Spinal cord (tissue), 10 donors: ENCODE results near the gene C1QTNF12. TPM values are rescaled to one million over a fixed set of nuclear protein-coding genes. Genes with fewer than 3 reads are reported as not detected.
"Not testable (repeated sequence)": the region's sequence is repeated elsewhere in the genome, so short reads cannot be mapped to it uniquely, and the experiment has no call there.

Experiments used
- DNase-seq, 6 donors: peaks; one replicate each; pipeline versions ENCODE4 v3.0.0 to v3.0.0-alpha.2; 2013 to 2015; ENCODE audit warnings: low spot score in 6 of 6, low read depth in 4 of 6
- H3K27ac ChIP-seq: one replicate; pipeline ENCODE4 v1.5.1; 2013; ENCODE audit warnings: low read depth, low read length, control low read depth
- H3K27me3 ChIP-seq: one replicate; pipeline ENCODE4 v1.6.1; 2013; ENCODE audit warnings: low read length; ENCODE audit not compliant: control insufficient read depth, insufficient read depth
- H3K36me3 ChIP-seq: one replicate; pipeline ENCODE4 v1.6.1; 2013; ENCODE audit warnings: low read length; ENCODE audit not compliant: control insufficient read depth, insufficient read depth
- H3K4me1 ChIP-seq: one replicate; pipeline ENCODE4 v1.6.1; 2013; ENCODE audit warnings: low read length; ENCODE audit not compliant: control insufficient read depth, insufficient read depth
- H3K4me3 ChIP-seq: one replicate; pipeline ENCODE4 v1.5.1; 2013; ENCODE audit warnings: low read depth, low read length, control low read depth
- H3K9me3 ChIP-seq: one replicate; pipeline ENCODE4 v1.6.1; 2013; ENCODE audit warnings: low read length; ENCODE audit not compliant: control insufficient read depth, insufficient read depth
- WGBS: methylation state at CpG from one replicate; pipeline ENCODE4 v1.1.5; 2013; ENCODE audit warnings: missing lambda C conversion rate; ENCODE audit not compliant: insufficient coverage; 5-methylcytosine and 5-hydroxymethylcytosine counted together
- polyA plus RNA-seq, 2 donors: library from polyadenylated mRNA; unstranded; fragments of 120-200 nt; gene quantifications; one replicate each; pipeline ENCODE4 v1.2.1, GENCODE V29; 2013; ENCODE audit not compliant: insufficient read length in 2 of 2
- total RNA-seq, 2 donors: library from RNA; depleted of rRNA in 1 of 2; stranded (reverse); fragments of 120-200 nt in 1 of 2; fragments of >200 nt in 1 of 2; gene quantifications; one replicate each; pipeline versions ENCODE4 v1.2.3 to v1.2.4, GENCODE V29; 2013 to 2014
- donor health status: healthy.

C1QTNF12 gene
- total and polyA plus RNA-seq, 4 donors, result 1.4 to 10.4 (median 4.2) TPM

DNA sequence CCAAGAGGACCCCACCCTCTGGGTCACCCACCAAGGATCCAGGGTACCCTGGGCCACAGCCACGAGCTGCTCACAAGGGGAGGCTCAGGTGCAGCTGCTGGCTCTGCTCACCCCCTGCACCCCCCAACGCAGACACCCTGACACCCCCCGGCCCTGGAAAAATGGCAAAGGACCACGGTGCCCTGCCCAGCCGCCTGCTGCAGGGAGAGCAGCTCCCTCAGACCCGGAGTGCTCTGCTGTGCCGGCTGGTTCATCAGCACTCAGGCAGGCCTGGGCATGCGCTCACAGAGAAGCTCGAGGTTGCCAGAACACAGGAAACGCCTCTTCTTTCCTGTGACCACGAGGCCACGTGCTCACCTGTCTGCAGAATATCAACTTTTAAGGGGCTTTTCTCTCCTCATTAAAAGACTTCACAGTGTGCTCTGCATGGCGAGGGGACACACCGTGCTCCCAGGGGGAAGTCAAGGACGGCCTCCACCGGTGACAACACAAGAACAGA, 4.3 kb upstream of the C1QTNF12 start:
- H3K27me3 ChIP-seq, result peaks cover 18% of the 10 kb centered on the region
- WGBS, result 85% methylated on average over 15 of the region's 16 CpGs
- no peak for DNase-seq
- H3K27ac ChIP-seq, result no peak overlapping the region
- H3K4me1 ChIP-seq, result no peaks in the 10 kb centered on the region
- no peaks in the 10 kb centered on the region for H3K9me3 ChIP-seq
- H3K36me3 ChIP-seq, result peaks cover 45% of the 10 kb centered on the region
- H3K4me3 ChIP-seq, result no peak overlapping the region

DNA sequence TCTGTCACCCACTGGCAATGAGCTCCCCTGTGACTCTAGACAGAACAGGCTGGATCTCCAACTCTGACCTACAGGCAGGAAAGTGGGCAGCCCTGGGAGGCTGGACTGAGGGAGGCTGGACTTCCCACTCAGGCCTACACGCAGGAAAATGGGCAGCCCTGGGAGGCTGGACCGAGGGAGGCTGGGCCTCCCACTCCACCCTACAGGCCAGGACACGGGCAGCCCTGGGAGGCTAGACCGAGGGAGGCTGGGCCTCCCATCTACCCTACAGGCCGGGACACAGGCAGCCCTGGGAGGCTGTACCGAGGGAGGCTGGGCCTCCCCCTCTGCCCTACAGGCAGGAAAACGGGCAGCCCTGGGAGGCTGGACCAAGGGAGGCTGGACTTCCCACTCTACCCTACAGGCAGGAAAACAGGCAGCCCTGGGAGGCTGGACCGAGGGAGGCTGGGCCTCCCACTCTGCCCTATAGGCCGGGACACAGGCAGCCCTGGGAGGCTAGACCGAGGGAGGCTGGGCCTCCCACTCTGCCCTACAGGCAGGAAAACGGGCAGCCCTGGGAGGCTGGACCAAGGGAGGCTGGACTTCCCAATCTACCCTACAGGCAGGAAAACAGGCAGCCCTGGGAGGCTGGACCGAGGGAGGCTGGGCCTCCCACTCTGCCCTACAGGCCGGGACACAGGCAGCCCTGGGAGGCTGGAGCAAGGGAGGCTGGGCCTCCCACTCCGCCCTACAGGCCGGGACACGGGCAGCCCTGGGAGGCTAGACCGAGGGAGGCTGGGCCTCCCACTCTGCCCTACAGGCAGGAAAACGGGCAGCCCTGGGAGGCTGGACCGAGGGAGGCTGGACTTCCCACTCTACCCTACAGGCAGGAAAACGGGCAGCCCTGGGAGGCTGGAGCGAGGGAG, 1.7 kb upstream of the C1QTNF12 start:
- not testable (repeated sequence) for H3K9me3 ChIP-seq, H3K4me3 ChIP-seq, DNase-seq, H3K27ac ChIP-seq
- Histone ChIP-seq H3K36me3 (peaks cover 28% of the 10 kb centered on the region), H3K27me3 (peaks cover 27% of the 10 kb centered on the region), H3K4me1 (peaks cover 11% of the 10 kb centered on the region)
- WGBS, result 96% methylated on average over 4 of the region's 21 CpGs

DNA sequence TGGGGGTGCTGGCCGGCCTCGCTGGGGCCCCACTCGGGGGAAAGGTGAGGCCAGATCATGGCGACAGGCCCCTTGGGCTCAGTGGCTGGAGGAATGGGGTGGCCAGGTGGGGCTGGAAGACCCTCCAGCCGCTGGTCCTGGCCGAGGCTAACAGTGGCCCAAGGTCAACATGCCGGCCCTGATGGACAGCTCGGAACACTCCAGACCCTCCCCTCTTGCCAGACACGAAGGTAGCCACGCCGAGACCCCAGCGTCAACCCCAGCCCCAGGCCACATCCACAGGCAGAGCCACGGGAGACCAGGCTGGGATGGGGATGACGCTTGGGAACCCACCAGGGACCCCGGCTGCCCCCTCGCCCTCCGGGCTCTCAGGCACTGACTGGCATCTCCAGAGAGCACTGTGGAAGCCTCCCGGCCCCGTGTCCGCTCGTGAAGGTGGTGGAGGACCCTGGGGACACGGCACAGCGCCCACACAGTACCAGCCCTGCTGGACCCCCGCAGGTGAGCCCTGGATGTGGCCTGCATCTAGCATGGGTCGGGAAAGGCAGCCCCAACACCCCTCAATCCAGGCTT, 905 bp upstream of the C1QTNF12 start:
- peaks cover 11% of the 10 kb centered on the region for H3K4me1 ChIP-seq
- H3K9me3 ChIP-seq, result no peaks in the 10 kb centered on the region
- H3K27ac ChIP-seq, result no peak overlapping the region
- no peak overlapping the region for H3K4me3 ChIP-seq
- 69% methylated on average over 25 of the region's 25 CpGs for WGBS
- H3K36me3 ChIP-seq, result peaks cover 26% of the 10 kb centered on the region
- DNase-seq, result no peak
- peaks cover 27% of the 10 kb centered on the region for H3K27me3 ChIP-seq

GRCh38 chr1:1245817-1246576, 525 bp downstream of the C1QTNF12 start:
- 21% methylated on average over 37 of the region's 45 CpGs for WGBS
- Histone ChIP-seq H3K4me1 (peaks cover 11% of the 10 kb centered on the region), H3K4me3 (no peak overlapping the region), H3K27ac (no peak overlapping the region), H3K36me3 (peaks cover 34% of the 10 kb centered on the region), H3K9me3 (no peaks in the 10 kb centered on the region), H3K27me3 (peaks cover 27% of the 10 kb centered on the region)
- no peak for DNase-seq

GRCh38 chr1:1245178-1245816, 1.2 kb downstream of the C1QTNF12 start:
- H3K27me3 ChIP-seq, result peaks cover 32% of the 10 kb centered on the region
- peaks cover 33% of the 10 kb centered on the region for H3K36me3 ChIP-seq

GRCh38 chr1:1244192-1244811, 2.2 kb downstream of the C1QTNF12 start:
- no peaks in the 10 kb centered on the region for H3K9me3 ChIP-seq
- DNase-seq, result no peak
- no peak overlapping the region for H3K4me3 ChIP-seq
- WGBS, result 46% methylated on average over 28 of the region's 30 CpGs
- peaks cover 20% of the 10 kb centered on the region for H3K4me1 ChIP-seq
- H3K27me3 ChIP-seq, result peaks cover 42% of the 10 kb centered on the region
- H3K36me3 ChIP-seq, result peaks cover 35% of the 10 kb centered on the region
- no peak overlapping the region for H3K27ac ChIP-seq

More at GRCh38 chr1:1245178-1245816, 1.2 kb downstream of the C1QTNF12 start:
- H3K9me3 ChIP-seq, result no peaks in the 10 kb centered on the region
- 75% methylated on average over 19 of the region's 23 CpGs for WGBS
- no peak overlapping the region for H3K4me3 ChIP-seq
- DNase-seq, result no peak
- H3K27ac ChIP-seq, result no peak overlapping the region
- peaks cover 11% of the 10 kb centered on the region for H3K4me1 ChIP-seq

DNA sequence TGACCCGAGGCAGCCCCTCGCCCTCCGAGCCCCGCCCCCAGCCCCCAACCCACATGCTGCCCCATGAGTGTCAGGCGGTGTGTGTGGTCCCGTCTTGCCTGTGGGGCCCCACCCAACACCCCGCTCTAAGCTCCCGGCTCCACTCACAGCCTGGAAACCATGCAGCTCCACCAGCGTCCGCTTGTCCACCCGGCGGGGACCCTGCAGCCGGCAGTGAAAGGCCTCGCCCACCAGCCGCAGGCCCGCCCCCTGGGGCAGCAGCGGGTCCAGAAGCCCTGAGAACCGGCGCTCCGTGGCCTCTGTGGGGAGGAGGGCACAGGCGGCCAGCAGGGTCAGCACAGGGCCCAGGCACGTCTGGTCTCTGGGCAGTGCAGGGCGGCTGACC, 2.7 kb downstream of the C1QTNF12 start:
- no peaks in the 10 kb centered on the region for H3K9me3 ChIP-seq
- WGBS, result 38% methylated on average over 22 of the region's 23 CpGs
- no peak for DNase-seq
- H3K27ac ChIP-seq, result no peak overlapping the region
- peaks cover 46% of the 10 kb centered on the region for H3K27me3 ChIP-seq
- no peak overlapping the region for H3K4me3 ChIP-seq
- H3K4me1 ChIP-seq, result peaks cover 23% of the 10 kb centered on the region
- peaks cover 35% of the 10 kb centered on the region for H3K36me3 ChIP-seq

- Histone ChIP-seq H3K4me3 (no peak overlapping the region), H3K36me3 (peaks cover 35% of the 10 kb centered on the region), H3K4me1 (peaks cover 27% of the 10 kb centered on the region), H3K27me3 (peaks cover 51% of the 10 kb centered on the region), H3K9me3 (no peaks in the 10 kb centered on the region), H3K27ac (no peak overlapping the region)
- no peak for DNase-seq
- 90% methylated on average over 23 of the region's 23 CpGs for WGBS
These were observed 3.3 kb downstream of the C1QTNF12 start for GRCh38 chr1:1243266-1243660.
